Breast epithelium (tissue), 4 donors: ENCODE results near the gene CAPN15. TPM values are rescaled to one million over a fixed set of nuclear protein-coding genes. Genes with fewer than 3 reads are reported as not detected.

ENCODE experiments used
- DNase-seq, 2 donors: peaks; one replicate each; pipeline ENCODE4 v3.0.0-alpha.2; 2019; ENCODE audit warnings: low spot score in 2 of 2
- H3K27ac ChIP-seq, 2 donors: fragments of 200-600 bp; sonication (generic) in 1 of 2; one replicate each; pipeline ENCODE4 v1.5.1; 2016 to 2019; ENCODE audit warnings: mild to moderate bottlenecking in 1 of 2
- H3K27me3 ChIP-seq, 2 donors: fragments of 200-600 bp; sonication (generic) in 1 of 2; one replicate each; pipeline versions ENCODE4 v1.5.1 to v1.6.0; 2017 to 2019; ENCODE audit warnings: control low read depth in 1 of 2, mild to moderate bottlenecking in 1 of 2
- H3K36me3 ChIP-seq: fragments of 200-600 bp; one replicate; pipeline ENCODE4 v1.5.1; 2019
- H3K4me1 ChIP-seq, 2 donors: fragments of 200-600 bp; sonication (generic); one replicate each; pipeline ENCODE4 v1.5.1; 2016 to 2019; ENCODE audit warnings: control low read depth in 1 of 2
- H3K4me3 ChIP-seq, 3 donors: fragments of 200-600 bp; sonication (generic); 1 replicate in 2 of 3; 2 replicates in 1 of 3; pipeline ENCODE4 v1.5.1; 2016 to 2019; ENCODE audit warnings: mild to moderate bottlenecking in 3 of 3, moderate library complexity in 2 of 3
- H3K9me3 ChIP-seq, 2 donors: fragments of 200-600 bp; sonication (generic) in 1 of 2; one replicate each; pipeline ENCODE4 v1.5.1; 2016 to 2019; ENCODE audit warnings: control low read depth in 1 of 2
- CTCF ChIP-seq, 3 donors: fragments of 450-650 bp; IDR thresholded peaks; one replicate each; pipeline ENCODE4 v1.5.1; 2016 to 2017; ENCODE audit warnings: antibody characterized with exemption in 3 of 3, mild to moderate bottlenecking in 3 of 3, moderate library complexity in 3 of 3
- POLR2A ChIP-seq: fragments of 450-650 bp; IDR thresholded peaks from one replicate; pipeline ENCODE4 v1.6.1; 2016; ENCODE audit warnings: antibody characterized with exemption, mild to moderate bottlenecking, moderate library complexity
- POLR2AphosphoS5 ChIP-seq, 3 donors: sonication (generic); formaldehyde crosslinking; IDR thresholded peaks; one replicate each; pipeline ENCODE4 v1.6.1; 2017; ENCODE audit warnings: antibody characterized with exemption in 3 of 3
- intact Hi-C: fragments of 100-400 bp; cut with DNase I; formaldehyde crosslinking; loops from one replicate; pipeline ENCODE4 v1.15.1; 2023; ENCODE audit warnings: low total_unique reads
- total RNA-seq, 3 donors: library from RNA; depleted of rRNA; stranded (reverse); fragments of >200 nt; gene quantifications; one replicate each; pipeline ENCODE4 v1.1.0, GENCODE V29; 2016

CAPN15 gene
- total RNA-seq, 3 donors from 2014 or later: 15.4 to 27.2 (median 15.5) TPM

DNA sequence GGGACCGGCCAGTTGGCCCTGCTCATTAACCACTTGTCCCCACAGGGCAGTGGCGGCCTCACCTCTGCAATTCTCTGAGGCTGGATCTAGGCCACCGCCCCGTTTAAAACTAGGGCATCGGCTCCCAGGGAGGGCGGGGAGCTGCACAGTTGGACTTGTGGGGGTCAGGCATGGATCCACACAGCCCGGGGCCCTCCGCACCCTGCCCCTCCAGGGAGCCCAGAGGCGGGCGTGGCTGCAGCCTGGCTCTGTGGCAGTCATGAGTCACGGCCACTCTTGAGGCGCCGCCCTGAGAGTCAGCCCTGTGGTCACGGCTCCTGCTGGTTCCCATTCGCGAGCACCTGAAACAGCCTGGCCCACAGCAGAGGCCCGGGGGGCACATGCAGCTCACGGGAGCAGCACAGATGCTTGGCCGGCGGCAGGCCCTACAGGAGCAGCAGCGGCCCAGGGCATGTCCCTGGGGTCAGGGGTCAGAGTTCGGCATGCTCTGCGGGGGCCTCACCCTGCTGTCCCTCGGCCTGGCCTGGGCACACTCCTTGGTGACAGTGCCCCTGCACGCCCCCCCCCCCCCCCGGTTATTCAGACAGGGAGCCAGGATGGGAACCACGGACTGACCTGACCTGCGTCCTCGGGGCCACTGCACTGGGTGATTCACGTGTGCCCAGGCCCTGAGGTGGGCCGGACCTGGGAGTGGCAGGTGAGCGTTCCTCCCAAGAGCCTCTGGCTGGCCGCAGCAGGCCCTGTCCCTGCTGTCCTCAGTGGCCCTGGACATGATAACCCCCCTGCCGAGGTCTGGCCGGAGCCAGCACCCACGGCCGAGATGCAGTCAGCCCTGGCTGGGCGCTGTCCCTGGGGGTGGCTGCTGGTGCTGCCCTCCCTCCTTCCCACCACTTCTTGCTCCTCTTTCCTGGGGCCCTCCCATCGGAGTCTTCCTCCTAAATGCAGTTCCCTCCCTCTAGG is 8.2 kb downstream of the CAPN15 start:
- no peaks in the 10 kb centered on the region for H3K4me1 ChIP-seq
- intact Hi-C loops: no loop called here
- no peaks in the 10 kb centered on the region for H3K9me3 ChIP-seq
- H3K36me3 ChIP-seq: no peaks in the 10 kb centered on the region
- no peak overlapping the region for H3K27ac ChIP-seq
- no peaks in the 10 kb centered on the region for H3K27me3 ChIP-seq
- TF ChIP-seq POLR2AphosphoS5 (IDR thresholded peaks at IDR 0.05) (no peak), CTCF (IDR thresholded peaks at IDR 0.05) (no peak), POLR2A (no peak)
- DNase-seq: no peak
- H3K4me3 ChIP-seq: no peak overlapping the region

- no peak overlapping the region for H3K27ac ChIP-seq
- no peak for TF ChIP-seq CTCF (IDR thresholded peaks at IDR 0.05)
- no peak for TF ChIP-seq POLR2AphosphoS5 (IDR thresholded peaks at IDR 0.05)
- TF ChIP-seq POLR2A: no peak
- H3K36me3 ChIP-seq: no peaks in the 10 kb centered on the region
- H3K4me1 ChIP-seq: no peaks in the 10 kb centered on the region
- no peaks in the 10 kb centered on the region for H3K9me3 ChIP-seq
- intact Hi-C loops: no loop called here
- no peak overlapping the region for H3K4me3 ChIP-seq
- H3K27me3 ChIP-seq: no peaks in the 10 kb centered on the region
- DNase-seq: no peak
Observed at GRCh38 chr16:536746-537145, 9.2 kb downstream of the CAPN15 start.

GRCh38 chr16:537415-538335 is 10.2 kb downstream of the CAPN15 start:
- TF ChIP-seq CTCF (IDR thresholded peaks at IDR 0.05) (no peak), POLR2AphosphoS5 (IDR thresholded peaks at IDR 0.05) (no peak), POLR2A (no peak)
- no peaks in the 10 kb centered on the region for H3K36me3 ChIP-seq
- intact Hi-C loops: no loop called here

GRCh38 chr16:539901-540530 is 12.5 kb downstream of the CAPN15 start:
- H3K27ac ChIP-seq: no peak overlapping the region
- DNase-seq: no peak
- no peak for TF ChIP-seq POLR2A
- TF ChIP-seq CTCF (IDR thresholded peaks at IDR 0.05): no peak
- intact Hi-C loops: no loop called here
- H3K36me3 ChIP-seq: no peaks in the 10 kb centered on the region
- H3K27me3 ChIP-seq: no peaks in the 10 kb centered on the region
- H3K4me3 ChIP-seq: no peak overlapping the region
- H3K4me1 ChIP-seq: no peaks in the 10 kb centered on the region
- H3K9me3 ChIP-seq: no peaks in the 10 kb centered on the region

More at GRCh38 chr16:537415-538335, 10.2 kb downstream of the CAPN15 start:
- H3K4me1 ChIP-seq: no peaks in the 10 kb centered on the region
- no peak overlapping the region for H3K4me3 ChIP-seq
- no peaks in the 10 kb centered on the region for H3K9me3 ChIP-seq
- DNase-seq: no peak
- no peaks in the 10 kb centered on the region for H3K27me3 ChIP-seq
- no peak overlapping the region for H3K27ac ChIP-seq
